Measurements from ENCODE around the gene WNT7A.

WNT7A gene

DNA sequence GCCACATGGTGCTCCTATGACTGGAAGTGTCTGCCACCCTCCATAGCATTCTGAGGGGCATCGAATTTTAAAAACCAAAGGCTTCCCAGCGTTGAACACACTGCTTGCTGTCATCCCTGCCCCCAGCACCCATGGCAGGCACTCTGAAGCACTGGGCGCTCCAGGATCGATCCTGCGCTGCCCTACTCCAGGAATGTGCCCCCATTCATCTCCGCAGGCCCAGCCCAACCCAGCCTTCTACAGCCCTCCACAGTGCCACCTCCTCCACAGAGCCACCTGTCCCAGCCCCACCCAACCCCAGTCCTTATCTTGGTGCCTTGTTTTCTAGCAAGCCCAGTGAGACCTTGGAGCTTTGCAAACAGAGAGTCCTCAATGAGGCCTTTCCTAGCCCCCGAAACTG is 52.2 kb downstream of the WNT7A start:
- no peak for DNase-seq (ENCODE audit: low read depth in 2 of 2)

- DNase-seq (ENCODE audit: low read depth in 2 of 2), result no peak
These were observed 52.6 kb downstream of the WNT7A start for GRCh38 chr3:13827256-13827655.

DNA sequence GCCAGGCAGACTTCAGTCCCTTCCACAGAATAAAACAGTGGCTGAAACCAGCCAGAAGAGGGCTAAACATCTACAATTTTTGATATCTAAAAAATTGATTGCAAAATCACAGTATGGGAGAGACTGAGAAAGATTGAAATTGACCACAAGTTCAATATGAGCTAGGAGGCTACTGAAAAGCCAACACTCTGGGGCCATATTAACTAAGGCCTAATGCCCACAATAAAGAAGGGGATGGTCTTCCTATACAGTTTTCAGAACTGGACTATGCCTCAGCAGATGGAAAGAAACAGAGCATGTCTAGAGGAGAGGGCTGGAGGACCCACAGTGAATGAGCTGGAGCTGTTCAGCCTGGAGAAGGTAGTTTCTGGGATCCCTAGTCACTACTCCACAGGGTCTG is 53.2 kb downstream of the WNT7A start:
- no peak for DNase-seq (ENCODE audit: low read depth in 2 of 2)

GRCh38 chr3:13825821-13826220 is 54.0 kb downstream of the WNT7A start:
- DNase-seq (ENCODE audit: low read depth in 2 of 2), result no peak

DNA sequence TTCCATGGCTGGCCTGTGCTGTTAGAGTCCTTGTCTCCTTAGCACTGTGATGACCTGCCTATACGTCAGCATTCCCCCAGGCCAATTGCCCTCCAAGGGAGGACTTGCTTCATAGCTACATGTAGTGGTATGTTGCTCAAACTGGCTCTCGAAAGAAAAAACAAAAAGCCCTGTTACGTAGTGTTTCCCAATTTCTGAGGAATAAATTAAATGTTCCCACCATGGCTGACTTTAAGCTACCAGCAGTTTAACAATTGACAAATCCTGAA is 54.6 kb downstream of the WNT7A start:
- no peak for DNase-seq (ENCODE audit: low read depth in 2 of 2)

GRCh38 chr3:13824521-13825310 is 55.2 kb downstream of the WNT7A start:
- no peak for DNase-seq (ENCODE audit: low read depth in 2 of 2)

DNA sequence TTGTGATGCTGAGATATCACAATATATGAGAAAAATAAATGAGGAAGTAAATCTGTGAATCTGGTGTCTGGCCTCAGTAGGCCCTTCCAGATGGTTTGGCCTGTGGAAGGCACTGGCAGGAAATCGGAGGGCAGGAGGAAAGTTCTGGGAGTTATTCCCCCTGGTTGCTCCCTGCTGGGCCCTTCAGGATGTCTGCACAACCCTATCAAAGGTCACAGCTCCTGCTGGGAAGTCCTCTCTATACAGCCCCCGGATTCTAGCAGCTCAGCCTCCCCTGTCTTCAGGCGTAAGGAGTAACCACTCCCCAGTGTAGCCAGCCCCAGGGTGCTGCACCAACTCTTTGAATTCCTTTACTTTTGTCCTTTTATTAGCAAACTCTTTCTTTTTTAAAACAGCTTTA is 56.2 kb downstream of the WNT7A start:
- no peak for DNase-seq (ENCODE audit: low read depth in 2 of 2)

DNA sequence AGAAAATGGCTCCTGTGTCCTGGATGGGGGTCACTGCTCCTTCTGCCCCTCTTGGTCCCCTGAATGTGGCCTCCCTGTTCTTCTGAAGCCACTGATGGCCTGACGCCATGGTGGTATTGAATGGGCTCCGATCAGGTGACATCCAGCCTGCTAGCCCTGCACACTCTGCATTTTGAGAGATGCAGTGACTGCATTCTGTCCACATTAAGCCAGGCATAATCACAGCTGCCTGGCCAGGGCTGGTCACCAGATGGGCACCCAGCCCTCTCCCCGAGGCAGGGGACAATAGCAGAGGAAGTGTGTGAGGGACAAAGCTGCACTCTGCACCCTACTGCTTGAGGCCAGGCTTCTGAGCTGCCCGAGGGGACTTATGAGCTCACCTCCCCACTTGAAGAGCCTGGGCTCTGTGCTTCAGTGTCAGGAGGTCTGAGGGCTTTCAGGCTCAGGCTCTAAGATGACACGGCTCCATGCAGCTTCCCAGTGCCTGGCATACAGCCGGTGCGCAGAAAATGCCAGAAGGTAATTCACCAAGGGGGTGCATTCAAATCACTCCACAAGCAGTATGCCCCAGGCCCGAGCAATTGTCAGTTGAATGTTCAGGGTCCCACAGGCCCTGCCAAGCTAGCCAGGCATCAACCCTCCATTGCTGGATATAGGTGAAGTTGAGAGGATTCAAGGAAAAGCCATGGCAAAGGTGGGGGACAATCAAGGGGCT is 56.8 kb downstream of the WNT7A start:
- no peak for DNase-seq (ENCODE audit: low read depth in 2 of 2)

DNA sequence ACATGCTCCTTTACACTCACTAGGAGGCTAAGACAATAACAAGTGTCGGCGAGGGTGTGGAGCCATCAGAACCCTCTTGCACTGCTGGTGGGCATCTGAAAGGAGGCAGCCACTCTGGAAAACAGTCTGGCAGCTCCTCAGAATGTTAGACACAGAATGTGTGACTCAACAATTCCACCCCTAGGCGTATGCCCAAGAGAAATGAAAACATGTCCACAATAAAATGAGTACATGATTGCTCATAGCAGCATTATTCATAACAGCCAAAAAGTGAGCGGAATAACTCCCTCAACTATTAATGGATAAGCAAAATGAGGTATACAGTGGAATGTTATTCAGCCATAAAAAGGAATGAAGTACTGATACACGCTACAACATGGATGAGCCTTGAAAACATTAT is 57.8 kb downstream of the WNT7A start:
- DNase-seq (ENCODE audit: low read depth in 2 of 2), result no peak

GRCh38 chr3:13821126-13821525 is 58.7 kb downstream of the WNT7A start:
- DNase-seq (ENCODE audit: low read depth in 2 of 2), result no peak

GRCh38 chr3:13818919-13819318 is 61.0 kb downstream of the WNT7A start:
- DNase-seq (ENCODE audit: low read depth in 2 of 2), result no peak

- DNase-seq (ENCODE audit: low read depth in 2 of 2), result no peak
These were observed 64.7 kb downstream of the WNT7A start for GRCh38 chr3:13815088-13815683.

DNA sequence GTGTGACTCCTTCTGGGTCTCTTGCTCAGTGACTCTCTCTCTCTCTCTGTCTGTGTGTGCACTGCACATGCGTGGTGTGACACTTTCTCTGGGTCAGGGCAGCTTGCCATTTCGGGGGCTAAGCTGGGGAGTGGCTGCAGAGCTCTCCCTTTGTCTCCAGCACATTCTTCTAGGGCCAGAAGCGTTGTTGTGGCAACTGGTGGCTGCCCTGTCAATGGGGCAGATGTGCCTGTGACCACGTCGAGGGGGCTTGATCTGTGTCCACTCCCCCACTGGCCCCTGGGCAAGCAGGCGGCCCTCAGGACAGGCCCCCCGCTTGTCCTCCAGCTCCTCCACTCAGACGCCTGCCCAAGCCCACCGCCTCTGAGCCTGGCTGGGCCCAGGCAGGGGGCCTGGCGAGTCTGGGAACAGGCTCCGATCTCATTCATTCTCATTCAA is 67.8 kb downstream of the WNT7A start:
- DNase-seq (ENCODE audit: low read depth in 2 of 2), result no peak

GRCh38 chr3:13811614-13812013 is 68.3 kb downstream of the WNT7A start:
- no peak for DNase-seq (ENCODE audit: low read depth in 2 of 2)

DNA sequence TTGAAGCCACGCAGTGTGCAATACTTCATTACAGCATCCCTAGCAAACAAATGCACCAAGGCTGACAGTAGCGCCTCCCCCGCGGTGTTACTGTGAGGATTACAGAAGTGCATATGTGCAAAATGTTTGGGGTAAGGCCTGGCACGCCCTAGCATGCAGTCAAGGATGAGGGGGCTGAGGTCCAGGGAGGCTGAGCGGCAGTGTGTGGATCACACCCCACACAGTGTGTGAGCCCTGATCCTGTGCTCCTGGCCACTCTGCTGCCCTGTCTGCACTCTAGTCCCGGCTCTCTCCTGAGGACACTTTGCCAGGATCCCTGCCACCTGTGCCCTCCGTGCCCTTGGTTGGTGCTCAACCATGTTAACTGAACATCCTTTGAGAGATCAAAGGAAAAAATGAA is 71.3 kb downstream of the WNT7A start:
- DNase-seq (ENCODE audit: low read depth in 2 of 2), result no peak

DNA sequence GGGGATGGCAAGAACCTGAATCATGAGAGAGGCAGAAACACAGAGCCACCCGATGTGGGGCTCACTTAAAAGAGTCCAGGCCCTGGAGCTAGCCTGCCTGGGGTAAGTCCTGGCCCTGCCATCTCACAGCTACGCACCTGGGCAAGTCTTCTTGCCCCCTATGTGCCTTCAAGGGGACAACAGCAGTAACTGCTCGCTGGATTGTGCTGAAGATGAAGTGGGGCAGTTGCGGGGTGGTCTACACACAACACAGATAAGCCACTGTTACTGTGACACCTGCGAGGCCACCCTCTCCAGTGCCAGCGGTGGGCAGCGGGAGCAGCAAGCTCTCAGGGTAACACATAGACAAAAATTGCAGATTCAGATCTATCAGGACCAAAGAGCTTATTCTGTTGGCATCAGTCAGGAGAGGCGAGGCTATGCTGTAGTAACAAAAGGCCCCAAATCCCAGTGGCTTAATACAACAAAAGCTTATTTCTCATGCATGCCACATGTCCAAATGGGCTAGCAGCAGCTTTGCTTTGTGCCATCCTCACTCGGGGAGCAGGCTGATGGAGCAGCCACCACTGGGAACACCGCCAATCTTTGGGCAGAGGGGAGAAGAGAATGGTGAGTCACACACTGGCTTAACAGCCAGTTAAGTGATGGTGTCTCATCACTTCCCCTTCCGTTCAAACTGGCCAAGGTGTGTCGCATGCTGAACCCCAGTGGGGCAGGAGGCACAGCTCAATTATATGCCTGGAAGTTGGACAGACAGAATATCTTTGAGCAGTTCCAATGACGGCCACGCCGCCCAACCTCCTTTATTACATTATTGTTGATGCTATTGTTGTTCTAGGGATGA is 78.3 kb downstream of the WNT7A start:
- DNase-seq (ENCODE audit: low read depth in 2 of 2), result no peak

DNA sequence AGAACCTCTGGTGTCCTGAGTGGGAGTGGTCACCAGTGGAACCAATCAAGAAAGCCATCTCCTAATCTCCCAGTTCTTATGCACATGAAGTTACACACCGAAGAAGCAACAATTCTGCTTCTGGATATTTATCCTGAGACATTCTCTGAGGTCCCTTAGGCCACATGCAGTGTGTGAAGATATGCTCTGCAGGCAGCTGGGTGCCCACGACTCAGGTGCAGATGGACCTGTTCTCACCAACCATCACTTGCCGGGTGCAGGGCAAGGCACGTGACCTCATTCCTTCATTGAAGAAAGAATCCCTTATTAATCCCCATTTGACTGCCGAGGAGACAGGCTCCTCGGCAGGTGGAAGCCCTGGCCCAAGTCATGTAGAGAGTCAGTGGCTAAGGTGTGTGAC is 79.8 kb downstream of the WNT7A start:
- no peak for DNase-seq (ENCODE audit: low read depth in 2 of 2)

DNA sequence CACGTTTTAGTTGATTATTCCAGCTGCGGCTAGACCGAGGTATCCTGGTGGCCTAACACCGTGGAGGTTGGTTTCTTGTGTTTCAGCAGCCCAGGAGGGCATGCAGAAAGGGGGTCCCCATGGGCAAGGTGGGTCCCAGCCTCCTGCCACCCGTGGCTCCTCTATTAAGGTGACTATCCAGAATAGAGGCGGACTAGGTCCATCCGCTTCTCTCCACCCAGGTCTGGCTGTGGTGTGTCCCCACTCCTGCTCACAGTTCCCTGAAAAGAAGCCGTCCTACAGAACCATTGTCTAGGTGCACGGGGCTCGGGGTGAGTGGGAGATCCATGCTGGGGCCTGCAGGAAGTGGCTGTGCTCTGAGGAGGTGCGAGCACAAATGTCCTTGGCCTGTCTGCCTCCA is 81.5 kb downstream of the WNT7A start:
- no peak for DNase-seq (ENCODE audit: low read depth in 2 of 2)

DNA sequence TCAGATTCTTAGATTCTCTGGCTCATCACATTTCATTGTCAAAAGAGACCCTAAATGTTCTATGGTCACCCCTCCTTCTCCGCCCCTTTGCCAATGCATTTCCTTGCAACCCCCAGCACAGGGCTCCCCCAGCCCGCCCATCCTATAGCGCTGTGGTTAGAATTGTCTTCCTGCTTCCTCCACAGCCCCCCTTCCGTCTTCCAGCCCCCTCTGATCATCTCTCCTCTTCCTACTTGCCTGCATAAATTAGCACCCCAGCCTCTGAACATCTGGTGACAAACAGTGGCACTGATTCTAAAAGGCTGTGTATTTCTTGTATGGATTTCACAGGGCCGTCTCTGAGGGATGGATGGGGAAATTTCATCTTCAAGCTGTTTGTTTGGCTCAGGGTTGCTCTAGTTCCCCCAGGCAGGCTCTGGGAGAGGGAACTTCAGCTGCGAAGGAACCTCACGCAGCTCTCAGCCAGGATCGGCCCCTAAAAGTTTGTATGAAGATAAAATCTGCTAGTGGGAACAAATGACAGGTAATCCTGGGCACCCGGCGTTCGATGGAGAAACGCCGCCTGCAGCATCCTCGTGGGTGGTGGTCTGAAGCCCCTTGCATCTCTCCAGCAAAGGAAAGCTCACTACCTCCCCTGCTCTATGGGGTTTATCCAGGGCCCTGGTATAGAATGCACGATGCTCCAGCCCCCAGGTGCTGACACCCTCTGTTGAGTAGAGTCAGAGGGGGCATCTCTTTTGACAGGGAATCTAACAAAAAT is 83.0 kb downstream of the WNT7A start:
- DNase-seq (ENCODE audit: low read depth in 2 of 2), result no peak

DNA sequence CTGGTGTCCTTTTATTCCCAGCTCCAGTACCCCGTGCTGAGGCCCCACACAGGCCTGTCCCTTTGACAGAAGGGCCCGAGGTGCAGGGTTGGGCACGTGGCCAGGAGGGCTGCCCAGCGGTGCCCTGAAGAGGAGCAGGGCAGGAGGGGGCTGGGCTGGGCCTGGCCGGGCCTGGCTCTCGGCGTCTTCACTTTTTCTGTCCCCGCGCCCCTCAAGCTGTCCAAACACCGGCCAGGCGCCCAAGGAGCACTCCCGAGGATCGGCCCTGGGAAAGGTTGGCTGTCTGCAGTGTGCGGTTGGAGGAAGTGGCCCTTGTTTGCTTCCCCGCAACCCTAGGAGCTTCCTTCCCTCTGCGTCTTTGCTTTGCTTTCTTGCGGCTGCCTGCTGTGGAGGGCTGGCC is 84.1 kb downstream of the WNT7A start:
- no peak for DNase-seq (ENCODE audit: low read depth in 2 of 2)

DNA sequence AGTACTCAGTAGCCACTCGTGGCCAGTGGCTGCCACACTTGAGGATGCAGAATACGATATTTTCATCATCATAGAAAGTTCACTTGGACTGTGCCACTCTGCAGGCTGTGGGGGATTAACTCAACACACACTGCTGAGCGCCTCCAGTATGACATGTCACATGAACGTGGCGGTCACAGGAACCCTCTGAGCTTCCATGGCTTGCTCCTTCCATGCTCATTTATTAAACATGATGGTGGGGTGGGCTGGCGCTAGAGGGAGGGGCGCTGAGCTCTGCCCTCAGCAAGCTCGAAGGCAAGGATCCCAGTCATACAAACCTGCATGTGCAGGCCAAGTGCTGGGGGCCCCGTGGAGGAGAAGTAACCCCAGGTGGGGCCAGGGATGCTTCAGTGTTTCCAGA is 85.5 kb downstream of the WNT7A start:
- no peak for DNase-seq (ENCODE audit: low read depth in 2 of 2)

GRCh38 chr3:13793451-13793850 is 86.4 kb downstream of the WNT7A start:
- no peak for DNase-seq (ENCODE audit: low read depth in 2 of 2)
